K562 (cell line): ENCODE results near the gene WT1. TPM values are rescaled to one million over a fixed set of nuclear protein-coding genes. Genes with fewer than 3 reads are reported as not detected.

Experiments used
- AFF4 ChIP-seq: sonication (generic); formaldehyde crosslinking; IDR thresholded peaks from 2 replicates; pipeline ENCODE4 v1.8.0; 2023; ENCODE audit warnings: mild to moderate bottlenecking, missing genetic modification reagents
- ARNT ChIP-seq, 2 experiments: fragments of 450-650 bp; IDR thresholded peaks; 2 replicates each; pipeline ENCODE4 v1.6.1; 2016; ENCODE audit warnings: mild to moderate bottlenecking in 1 of 2
- CBFA2T2 ChIP-seq: fragments of 450-650 bp; conservative IDR thresholded peaks from 2 replicates; pipeline ENCODE4 v1.6.1; 2017; ENCODE audit warnings: mild to moderate bottlenecking
- GABPA ChIP-seq: fragments of 200-800 bp; sonication (Bioruptor generic); conservative IDR thresholded peaks from 2 replicates; pipeline ENCODE4 v1.6.1; 2016; ENCODE audit warnings: low read depth, missing genetic modification characterization, missing compliant biosample characterization
- GTF2B ChIP-seq: IDR thresholded peaks from 2 replicates; pipeline ENCODE4 v1.6.1; 2011; ENCODE audit not compliant: insufficient read length; ENCODE audit errors: extremely low read depth
- HCFC1 ChIP-seq: IDR thresholded peaks from 2 replicates; pipeline ENCODE4 v1.6.1; 2012; ENCODE audit warnings: low read depth, low read length, improper control_type of control experiment
- MAFG ChIP-seq: fragments of 450-650 bp; conservative IDR thresholded peaks from 2 replicates; pipeline ENCODE4 v1.6.1; 2016; ENCODE audit warnings: missing genetic modification characterization, missing compliant biosample characterization
- MYNN ChIP-seq, 2 experiments: sonication (generic); formaldehyde crosslinking in 1 of 2; IDR thresholded peaks; 2 replicates each; pipeline versions ENCODE4 v1.5.0 to v1.6.1; 2016 to 2020; ENCODE audit warnings: antibody characterized with exemption in 1 of 2, missing genetic modification reagents in 1 of 2
- RCOR1 ChIP-seq, 2 experiments: IDR thresholded peaks; 2 replicates each; pipeline ENCODE4 v1.6.1; 2012; ENCODE audit warnings: low read depth in 2 of 2, low read length in 2 of 2, borderline replicate concordance in 1 of 2, improper control_type of control experiment in 1 of 2
- polyA plus RNA-seq, 8 experiments: library from polyadenylated mRNA; depleted of rRNA in 4 of 8; stranded (reverse) in 5 of 8; unstranded in 3 of 8; fragments of >200 nt; fragmentation: Nextera tagmentation in 2 of 8; fragmentation: Illumina TruSeq in 1 of 8; extraction: Ambion mirVana in 2 of 8; extraction: Trizol in 1 of 8; gene quantifications; 2 replicates each; pipeline versions ENCODE4 v1.2.1 to v1.2.3, GENCODE V29; 2011 to 2014; ENCODE audit warnings: inconsistent platforms in 1 of 8, missing spikeins in 1 of 8
- total RNA-seq, 7 experiments: library from RNA; depleted of rRNA in 6 of 7; stranded (reverse); fragments of >200 nt in 6 of 7; fragmentation: Illumina TruSeq in 2 of 7; extraction: Trizol in 2 of 7; gene quantifications; 2 replicates each; pipeline versions ENCODE4 v1.2.1 to v1.2.3, GENCODE V29; 2011 to 2021; ENCODE audit warnings: low replicate concordance in 1 of 7
- TF ChIP-seq, protein P1 (sequence below): fragments of 250-450 bp; sonication (Bioruptor Pico); IDR thresholded peaks from 2 replicates; pipeline ENCODE4 v1.5.0; 2021

Gene WT1
- total and polyA plus RNA-seq, 9 of the 15 experiments (the other 6 are each of a cell fraction or from before 2014, with no cell fraction given), result 7.1 to 33.8 (median 19.4) TPM

- TF ChIP-seq AFF4 (CRISPR knock-in tag), result peak; percentile 2; the same call in 1 of the 2 replicates
- no peak for TF ChIP-seq GTF2B
- no peak for TF ChIP-seq RCOR1 (IDR thresholded peaks at IDR 0.05; ENCODE audit: borderline replicate concordance in 1 of 2, low read depth in 2 of 2, low read length in 2 of 2)
- no peak for TF ChIP-seq ARNT (IDR thresholded peaks at IDR 0.05)
- no peak for TF ChIP-seq HCFC1
- TF ChIP-seq MYNN (IDR thresholded peaks at IDR 0.05), result no peak
- no peak for TF ChIP-seq MYNN (CRISPR knock-in tag; IDR thresholded peaks at IDR 0.05)
- TF ChIP-seq, protein P1, sequence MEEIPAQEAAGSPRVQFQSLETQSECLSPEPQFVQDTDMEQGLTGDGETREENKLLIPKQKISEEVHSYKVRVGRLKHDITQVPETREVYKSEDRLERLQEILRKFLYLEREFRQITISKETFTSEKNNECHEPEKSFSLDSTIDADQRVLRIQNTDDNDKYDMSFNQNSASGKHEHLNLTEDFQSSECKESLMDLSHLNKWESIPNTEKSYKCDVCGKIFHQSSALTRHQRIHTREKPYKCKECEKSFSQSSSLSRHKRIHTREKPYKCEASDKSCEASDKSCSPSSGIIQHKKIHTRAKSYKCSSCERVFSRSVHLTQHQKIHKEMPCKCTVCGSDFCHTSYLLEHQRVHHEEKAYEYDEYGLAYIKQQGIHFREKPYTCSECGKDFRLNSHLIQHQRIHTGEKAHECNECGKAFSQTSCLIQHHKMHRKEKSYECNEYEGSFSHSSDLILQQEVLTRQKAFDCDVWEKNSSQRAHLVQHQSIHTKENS (CRISPR knock-in tag), result no peak
- no peak for TF ChIP-seq CBFA2T2
- TF ChIP-seq MAFG (tag), result no peak
- TF ChIP-seq GABPA (tag), result no peak
Observed at GRCh38 chr11:32433914-32434355, 1.4 kb downstream of the WT1 start (continued).
